Transverse colon (tissue), 4 donors: Measurements from ENCODE around the gene MPIG6B.

ENCODE experiments used
- CTCF ChIP-seq, 5 experiments: fragments of 200-600 bp in 3 of 5; fragments of 450-650 bp in 2 of 5; sonication (generic) in 3 of 5; IDR thresholded peaks; 1 replicate in 2 of 5; 2 replicates in 3 of 5; pipeline ENCODE4 v1.5.1; 2016 to 2017; ENCODE audit warnings: antibody characterized with exemption in 5 of 5, inconsistent platforms in 3 of 5, mild to moderate bottlenecking in 2 of 5, moderate library complexity in 1 of 5
- POLR2AphosphoS5 ChIP-seq, 3 donors: sonication (generic); formaldehyde crosslinking; IDR thresholded peaks; one replicate each; pipeline ENCODE4 v1.6.1; 2016; ENCODE audit warnings: antibody characterized with exemption in 3 of 3

- TF ChIP-seq CTCF (IDR thresholded peaks at IDR 0.05): no peak
- TF ChIP-seq POLR2AphosphoS5 (IDR thresholded peaks at IDR 0.05): no peak
These were observed 42.4 kb downstream of the MPIG6B start for GRCh38 chr6:31765559-31765909.
